AG04450 (cell line): Measurements from ENCODE around the gene SORCS2. TPM values are rescaled to one million over a fixed set of nuclear protein-coding genes. Genes with fewer than 3 reads are reported as not detected.

ENCODE experiments used
- CTCF ChIA-PET: fragments of 300-600, 350-600 bp; formaldehyde crosslinking; extraction: SDS; loops from one replicate; lab custom pipeline; 2022; ENCODE audit warnings: antibody characterized with exemption, inconsistent platforms; lab: Charles Lee
- POLR2A ChIA-PET: fragments of 350-600 bp; formaldehyde crosslinking; extraction: SDS; loops from one replicate; lab custom pipeline; 2021; ENCODE audit warnings: antibody characterized with exemption, inconsistent platforms; lab: Yijun Ruan, JAX
- DNase-seq: peaks from one replicate; pipeline ENCODE4 v3.0.0-alpha.2; 2011; ENCODE audit warnings: low read depth, low spot score
- H3K27ac ChIP-seq: one replicate; pipeline ENCODE4 v1.5.1; 2012; ENCODE audit warnings: low read depth, low read length, control low read depth
- H3K27me3 ChIP-seq: one replicate; pipeline ENCODE4 v1.6.0; 2012; ENCODE audit warnings: low read length; ENCODE audit not compliant: control insufficient read depth, insufficient read depth
- H3K4me3 ChIP-seq: 2 replicates; pipeline ENCODE4 v1.5.1; 2011; ENCODE audit warnings: mild to moderate bottlenecking, low read depth, low read length, control low read depth
- H3K9me3 ChIP-seq: 2 replicates; pipeline ENCODE4 v1.5.1; 2012; ENCODE audit warnings: low read length; ENCODE audit not compliant: control insufficient read depth, insufficient read depth
- polyA plus RNA-seq: library from polyadenylated mRNA; depleted of rRNA; stranded (reverse); fragments of >200 nt; gene quantifications from 2 replicates; pipeline ENCODE4 v1.2.3, GENCODE V29; 2011
- TF ChIP-seq, protein P1 (sequence below): IDR thresholded peaks from 2 replicates; pipeline ENCODE4 v1.5.1; 2011; ENCODE audit warnings: low read depth, low read length, control low read depth, inconsistent platforms

Gene SORCS2
- polyA plus RNA-seq, 1 experiment: 0.29 TPM

GRCh38 chr4:7384003-7384928 lies 191.9 kb downstream of the SORCS2 start:
- POLR2A ChIA-PET: no interaction called here
- Histone ChIP-seq H3K9me3 (peaks cover 22% of the 10 kb centered on the region), H3K27me3 (peaks cover 14% of the 10 kb centered on the region), H3K4me3 (no peak overlapping the region), H3K27ac (no peak overlapping the region)
- CTCF ChIA-PET: no interaction called here
- DNase-seq: no peak
- TF ChIP-seq, protein P1, sequence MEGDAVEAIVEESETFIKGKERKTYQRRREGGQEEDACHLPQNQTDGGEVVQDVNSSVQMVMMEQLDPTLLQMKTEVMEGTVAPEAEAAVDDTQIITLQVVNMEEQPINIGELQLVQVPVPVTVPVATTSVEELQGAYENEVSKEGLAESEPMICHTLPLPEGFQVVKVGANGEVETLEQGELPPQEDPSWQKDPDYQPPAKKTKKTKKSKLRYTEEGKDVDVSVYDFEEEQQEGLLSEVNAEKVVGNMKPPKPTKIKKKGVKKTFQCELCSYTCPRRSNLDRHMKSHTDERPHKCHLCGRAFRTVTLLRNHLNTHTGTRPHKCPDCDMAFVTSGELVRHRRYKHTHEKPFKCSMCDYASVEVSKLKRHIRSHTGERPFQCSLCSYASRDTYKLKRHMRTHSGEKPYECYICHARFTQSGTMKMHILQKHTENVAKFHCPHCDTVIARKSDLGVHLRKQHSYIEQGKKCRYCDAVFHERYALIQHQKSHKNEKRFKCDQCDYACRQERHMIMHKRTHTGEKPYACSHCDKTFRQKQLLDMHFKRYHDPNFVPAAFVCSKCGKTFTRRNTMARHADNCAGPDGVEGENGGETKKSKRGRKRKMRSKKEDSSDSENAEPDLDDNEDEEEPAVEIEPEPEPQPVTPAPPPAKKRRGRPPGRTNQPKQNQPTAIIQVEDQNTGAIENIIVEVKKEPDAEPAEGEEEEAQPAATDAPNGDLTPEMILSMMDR: no peak

DNA sequence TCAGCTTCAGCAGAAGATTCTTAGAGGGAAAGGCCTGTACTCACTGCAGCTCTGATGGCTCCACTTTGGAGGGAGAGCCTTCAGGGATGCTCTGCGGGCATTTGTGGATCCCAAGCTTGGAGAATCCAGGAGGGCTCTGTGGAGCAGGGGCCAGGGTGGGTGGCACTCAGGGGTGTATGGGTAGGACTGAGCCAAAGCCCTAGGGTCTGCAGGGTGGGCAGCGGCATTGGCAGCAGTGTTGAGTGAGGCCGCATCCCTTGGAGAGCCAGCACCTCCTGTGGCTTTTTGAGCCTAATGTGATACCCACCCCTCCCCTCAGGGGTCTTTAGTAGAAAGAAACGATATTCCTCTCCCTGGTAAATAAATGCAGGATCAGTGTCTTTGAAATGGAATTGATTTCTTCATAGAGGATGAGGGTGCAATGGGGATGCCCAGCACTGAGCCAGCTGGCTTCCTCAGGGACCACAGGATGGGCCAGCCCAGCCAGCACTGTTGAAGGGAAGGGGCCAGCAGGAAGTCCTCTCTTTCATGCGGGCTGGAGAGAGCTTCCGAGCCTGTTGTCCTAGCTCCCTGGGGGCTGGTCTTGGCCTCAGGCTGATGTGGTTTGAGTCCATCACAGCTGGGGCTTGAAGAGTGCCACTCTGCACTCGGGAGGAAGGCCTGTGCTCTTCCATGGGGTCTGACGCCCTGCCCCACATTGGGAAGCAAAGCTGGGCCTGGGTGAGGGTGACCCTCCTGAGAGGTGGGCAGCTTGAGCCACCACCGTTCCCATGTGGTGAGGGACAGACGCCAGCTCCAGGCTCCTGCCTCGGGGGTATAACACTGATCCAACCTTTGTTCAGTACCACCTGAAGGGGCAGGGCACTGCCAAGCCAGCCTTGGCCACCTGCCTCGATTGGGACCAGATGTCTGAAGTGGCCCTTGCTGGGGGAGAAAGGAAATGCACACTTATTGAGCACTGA lies 192.9 kb downstream of the SORCS2 start:
- H3K27ac ChIP-seq: no peak overlapping the region
- no peak for DNase-seq
- H3K9me3 ChIP-seq: peaks cover 22% of the 10 kb centered on the region
- H3K27me3 ChIP-seq: peaks cover 15% of the 10 kb centered on the region
- ChIA-PET POLR2A (interaction anchor here (0.5 kb wide), 1 partner anchor 34 kb away, joined by 3 read pairs; no protein-coding TSS in a partner anchor), CTCF (no interaction called here)
- H3K4me3 ChIP-seq: no peak overlapping the region
- TF ChIP-seq, protein P1: no peak

GRCh38 chr4:7387925-7388324 lies 195.6 kb downstream of the SORCS2 start:
- DNase-seq: no peak
- H3K27ac ChIP-seq: no peak overlapping the region
- peaks cover 27% of the 10 kb centered on the region for H3K27me3 ChIP-seq
- H3K4me3 ChIP-seq: no peak overlapping the region
- TF ChIP-seq, protein P1: no peak
- H3K9me3 ChIP-seq: peaks cover 22% of the 10 kb centered on the region
- ChIA-PET POLR2A (no interaction called here), CTCF (no interaction called here)

DNA sequence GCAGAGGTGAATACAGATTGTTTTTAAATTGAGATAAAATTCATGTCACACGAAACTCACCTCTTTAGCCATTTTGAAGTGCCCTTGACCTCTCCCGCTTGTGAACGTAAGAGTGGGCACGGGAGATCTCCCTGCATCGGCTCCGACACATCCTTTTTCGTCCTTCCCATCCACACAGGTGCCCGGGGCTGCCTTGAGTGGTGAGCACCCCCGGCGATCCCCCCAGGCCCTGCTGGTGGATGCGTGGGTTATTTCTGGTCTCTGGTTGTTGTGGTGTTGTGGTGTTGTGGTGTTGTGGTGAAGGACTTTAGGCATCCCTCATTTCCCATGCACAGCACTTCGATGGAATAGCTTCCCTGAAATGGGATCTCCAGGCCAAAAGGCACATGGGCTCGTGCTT lies 196.3 kb downstream of the SORCS2 start:
- H3K4me3 ChIP-seq: no peak overlapping the region
- CTCF ChIA-PET: no interaction called here
- no peak for DNase-seq
- no peak overlapping the region for H3K27ac ChIP-seq
- POLR2A ChIA-PET: no interaction called here
- peaks cover 28% of the 10 kb centered on the region for H3K27me3 ChIP-seq
- peaks cover 22% of the 10 kb centered on the region for H3K9me3 ChIP-seq
- TF ChIP-seq, protein P1: no peak
